ENCODE measurements around the gene CDK2.

The CDK2 gene

DNA sequence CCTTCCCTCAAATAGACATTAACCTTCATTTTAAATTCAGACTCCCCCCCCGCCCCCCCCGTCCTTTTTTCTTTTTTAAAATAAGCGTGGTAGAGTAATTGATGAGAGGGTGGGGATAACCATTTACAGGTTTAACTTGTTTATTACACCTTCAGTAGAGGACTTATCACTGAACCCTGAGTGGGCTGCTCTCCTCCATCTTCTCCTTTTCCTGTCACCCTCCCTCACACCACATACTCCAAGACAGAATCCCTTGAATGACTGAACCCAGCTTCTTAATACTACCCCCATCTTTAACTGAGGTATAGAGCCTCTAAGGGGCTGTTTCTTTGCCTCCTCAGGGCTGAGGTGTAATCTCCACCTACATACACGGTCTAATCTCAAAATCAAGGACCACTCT lies 50.6 kb downstream of the CDK2 start:
- no peak for DNase-seq

DNA sequence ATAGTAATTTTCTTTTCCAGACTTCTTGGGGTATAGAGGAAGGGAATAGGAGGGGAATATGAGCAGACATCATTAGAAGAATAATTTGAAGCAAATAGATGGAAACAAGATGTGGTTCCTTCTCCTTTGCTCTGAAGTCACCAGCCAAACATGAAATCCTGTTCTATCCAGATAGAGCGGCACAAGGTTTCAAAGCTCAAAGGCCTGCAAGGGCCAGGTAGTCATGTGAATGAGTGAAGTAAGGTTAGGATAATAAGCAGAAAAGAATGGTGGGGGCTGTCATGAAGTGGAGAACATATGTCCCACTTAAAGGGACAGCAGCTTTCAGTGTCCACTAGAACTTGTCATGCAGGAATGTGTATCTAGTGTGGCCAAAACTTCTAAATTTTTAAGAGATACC lies 51.7 kb downstream of the CDK2 start:
- no peak for DNase-seq

DNA sequence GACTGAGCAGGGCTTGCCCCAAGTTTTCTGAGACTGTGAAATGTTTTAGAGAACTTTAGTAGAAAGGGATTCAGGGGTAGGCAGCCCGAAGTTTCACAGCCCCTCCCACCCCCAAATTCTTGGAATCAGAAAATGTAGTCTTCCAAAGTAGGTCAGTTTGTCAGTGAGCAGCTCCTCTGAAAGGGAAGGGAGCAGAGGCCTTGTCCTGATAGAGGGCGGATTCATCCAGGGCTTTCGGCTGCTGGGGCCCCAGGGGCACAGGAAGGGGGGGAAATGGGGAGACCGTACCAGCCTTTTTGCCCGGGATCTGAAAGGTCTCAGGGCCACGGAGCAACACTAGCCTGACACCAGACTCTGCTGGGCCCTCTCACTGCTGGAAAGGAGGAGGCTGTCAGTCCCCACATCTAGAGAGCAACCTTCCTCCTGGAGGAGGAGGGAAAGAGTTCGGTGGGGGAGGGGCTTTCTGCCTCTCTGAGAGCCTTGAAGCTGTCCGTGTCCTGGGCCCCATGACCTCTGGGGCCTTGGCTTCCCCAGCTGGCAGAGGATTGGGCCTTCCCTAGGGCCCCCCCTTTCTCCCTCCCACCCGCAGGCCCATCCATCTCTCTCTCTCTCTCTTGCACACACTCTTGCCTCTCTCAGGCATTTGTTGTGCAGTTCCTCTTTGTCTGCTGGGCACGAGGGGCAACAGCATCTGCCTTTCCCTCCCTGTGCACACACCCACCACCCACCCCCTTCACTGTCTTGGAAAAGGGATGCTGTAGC lies 54.0 kb downstream of the CDK2 start, which contains the start of gene IKZF4:
IKZF4 (plus strand) TSS at position 621 of the 762 bp plus-strand sequence. CDS start 451 bp downstream, outside the sequence.
- no peak for DNase-seq

DNA sequence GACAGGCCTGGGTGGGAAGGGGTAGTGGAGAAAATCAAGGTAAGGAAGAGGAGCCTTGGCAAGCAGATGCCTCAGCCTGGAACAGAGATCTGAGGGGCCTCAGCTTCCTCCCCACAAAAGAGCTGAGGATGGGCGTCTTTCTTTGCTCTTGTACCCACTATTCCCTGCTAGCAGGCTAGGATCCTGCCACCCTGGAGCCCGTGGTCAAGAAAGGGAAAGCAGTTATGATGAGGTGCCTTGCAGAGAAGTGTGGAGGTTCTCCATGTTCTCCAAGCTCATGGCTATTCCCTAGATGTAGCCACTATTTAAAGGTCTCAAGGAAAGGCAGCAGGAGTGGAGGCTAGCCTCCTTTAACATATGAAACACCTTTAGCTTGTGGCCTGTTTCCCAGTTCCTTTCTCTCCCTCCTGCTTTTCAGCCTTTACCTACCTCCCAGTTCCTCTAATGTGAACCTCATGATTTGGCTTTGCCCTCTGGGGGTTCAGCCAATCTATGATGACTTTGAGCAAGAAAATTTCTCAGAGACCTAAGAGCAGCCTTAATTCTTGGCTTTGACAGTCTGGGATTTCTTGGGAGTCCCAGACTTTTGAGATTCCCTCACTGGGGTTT lies 55.4 kb downstream of the CDK2 start:
- DNase-seq: no peak

Measured in NCI-H524 treated with DMSO at 0.1 percent for 48 hours (cell line).